Right lung (tissue), 5 donors: ENCODE measurements around the gene PRKRIP1. TPM values are rescaled to one million over a fixed set of nuclear protein-coding genes. Genes with fewer than 3 reads are reported as not detected.
"Not testable (repeated sequence)": the region's sequence is repeated elsewhere in the genome, so short reads cannot be mapped to it uniquely, and the experiment has no call there.

Experiments used
- DNase-seq, 2 donors: peaks; one replicate each; pipeline ENCODE4 v3.0.0-alpha.2; 2013
- polyA plus RNA-seq, 5 donors: library from polyadenylated mRNA; unstranded; fragments of 120-200 nt; gene quantifications; one replicate each; pipeline versions ENCODE4 v1.2.1 to v1.2.3, GENCODE V29; 2013; ENCODE audit warnings: inconsistent platforms in 1 of 5, low replicate concordance in 1 of 5; ENCODE audit not compliant: insufficient read length in 5 of 5, insufficient read depth in 1 of 5

Gene PRKRIP1
- polyA plus RNA-seq, 5 donors, result 38.1 to 44.9 (median 42.2) TPM

- DNase-seq, result no peak
These were observed 59.4 kb downstream of the PRKRIP1 start for GRCh38 chr7:102455596-102455995.

GRCh38 chr7:102456327-102456726, 60.2 kb downstream of the PRKRIP1 start:
- no peak for DNase-seq

DNA sequence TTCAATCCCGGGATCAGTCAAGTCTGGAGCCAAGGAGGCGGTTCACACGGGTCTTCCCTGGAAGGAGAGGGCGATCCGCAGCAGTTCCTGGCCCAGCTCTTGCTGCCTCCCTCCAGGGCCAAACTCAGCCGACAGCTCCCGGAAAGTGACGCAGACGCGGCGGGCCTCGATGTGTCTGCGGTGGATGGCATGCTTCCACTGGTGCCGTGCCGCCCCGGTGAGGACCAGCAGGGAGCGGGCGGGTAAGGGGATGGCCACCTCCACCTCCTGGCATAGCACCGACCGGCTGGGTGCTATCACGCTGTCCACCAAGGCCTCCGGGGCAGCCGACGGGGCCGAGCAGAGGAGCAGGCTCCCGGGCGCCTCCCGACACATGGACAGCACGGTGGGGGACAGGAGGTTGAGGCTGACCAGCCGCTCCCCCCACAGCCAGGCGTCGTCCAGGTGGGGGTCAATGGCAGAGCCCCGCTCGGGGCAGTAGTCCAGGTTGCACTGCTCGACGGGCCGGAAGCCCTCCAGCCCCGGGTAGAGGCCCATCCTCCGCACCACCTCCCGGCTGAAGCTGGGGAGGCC, 61.3 kb downstream of the PRKRIP1 start:
- no peak for DNase-seq

GRCh38 chr7:102459221-102459844, 63.2 kb downstream of the PRKRIP1 start:
- no peak for DNase-seq

GRCh38 chr7:102460467-102460866, 64.3 kb downstream of the PRKRIP1 start:
- DNase-seq, result no peak

DNA sequence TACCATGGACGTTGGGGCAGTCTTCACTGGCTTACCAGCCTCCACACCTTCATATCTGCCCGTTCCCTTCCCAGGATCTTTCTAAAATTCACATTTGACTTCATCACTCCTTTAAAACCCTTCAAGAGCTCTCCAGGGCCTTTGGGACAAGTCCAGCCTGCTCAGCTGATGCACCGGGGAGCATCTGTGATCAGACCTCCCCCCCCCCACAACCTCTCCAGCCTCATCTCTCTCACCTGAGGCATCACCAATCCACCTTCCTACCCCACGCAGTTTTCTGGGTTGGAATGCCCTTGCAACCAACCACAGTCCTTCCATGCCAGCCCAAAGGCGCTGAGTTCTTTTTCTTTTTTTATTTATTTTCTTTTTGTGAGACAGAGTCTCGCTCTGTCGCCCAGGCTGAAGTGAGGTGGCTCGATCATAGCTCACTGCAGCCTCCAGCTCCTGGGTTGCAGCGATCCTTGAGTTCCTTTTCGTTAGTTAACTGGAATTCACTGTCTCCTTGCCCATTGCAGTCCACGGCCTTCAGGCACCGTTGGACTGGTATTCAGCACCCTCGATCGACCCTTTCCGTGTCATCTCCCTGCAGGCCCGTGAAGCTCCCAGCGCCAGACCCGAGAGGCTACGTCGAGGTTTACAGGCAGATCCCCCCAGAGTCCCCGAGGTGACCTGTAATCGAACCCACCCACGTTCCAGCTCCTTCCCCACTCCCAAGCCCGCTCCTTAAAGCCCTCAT, 67.8 kb downstream of the PRKRIP1 start:
- DNase-seq, result no peak

GRCh38 chr7:102464577-102465280, 68.6 kb downstream of the PRKRIP1 start, which contains the start of the genes ALKBH4 and LRWD1:
Gene ALKBH4, minus strand, starts transcription at chr7:102464863. Its CDS starts 27 bp downstream, at chr7:102464836.
Gene LRWD1, plus strand, starts transcription at chr7:102464984. Its CDS starts 97 bp downstream, at chr7:102465081.
- peak; percentile 92 for DNase-seq

DNA sequence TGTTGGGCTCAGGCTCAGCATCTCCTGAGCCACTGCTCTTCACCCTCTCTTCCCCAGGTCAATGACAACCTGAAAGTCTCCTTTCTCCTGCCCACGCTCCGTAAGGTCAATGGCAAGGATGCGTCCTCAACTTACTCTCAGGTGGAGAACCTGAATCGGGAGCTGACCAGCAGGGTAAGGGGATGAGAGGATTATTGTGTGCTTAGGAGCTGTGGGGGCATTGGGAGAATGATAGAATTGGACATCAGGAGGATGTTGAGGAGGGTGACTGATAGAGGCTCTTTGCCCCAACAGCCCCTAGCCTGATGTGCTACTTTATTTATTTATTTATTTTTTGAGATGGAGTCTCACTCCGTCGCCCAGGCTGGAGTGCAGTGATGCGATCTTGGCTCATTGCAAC, 69.9 kb downstream of the PRKRIP1 start:
- DNase-seq, result no peak

DNA sequence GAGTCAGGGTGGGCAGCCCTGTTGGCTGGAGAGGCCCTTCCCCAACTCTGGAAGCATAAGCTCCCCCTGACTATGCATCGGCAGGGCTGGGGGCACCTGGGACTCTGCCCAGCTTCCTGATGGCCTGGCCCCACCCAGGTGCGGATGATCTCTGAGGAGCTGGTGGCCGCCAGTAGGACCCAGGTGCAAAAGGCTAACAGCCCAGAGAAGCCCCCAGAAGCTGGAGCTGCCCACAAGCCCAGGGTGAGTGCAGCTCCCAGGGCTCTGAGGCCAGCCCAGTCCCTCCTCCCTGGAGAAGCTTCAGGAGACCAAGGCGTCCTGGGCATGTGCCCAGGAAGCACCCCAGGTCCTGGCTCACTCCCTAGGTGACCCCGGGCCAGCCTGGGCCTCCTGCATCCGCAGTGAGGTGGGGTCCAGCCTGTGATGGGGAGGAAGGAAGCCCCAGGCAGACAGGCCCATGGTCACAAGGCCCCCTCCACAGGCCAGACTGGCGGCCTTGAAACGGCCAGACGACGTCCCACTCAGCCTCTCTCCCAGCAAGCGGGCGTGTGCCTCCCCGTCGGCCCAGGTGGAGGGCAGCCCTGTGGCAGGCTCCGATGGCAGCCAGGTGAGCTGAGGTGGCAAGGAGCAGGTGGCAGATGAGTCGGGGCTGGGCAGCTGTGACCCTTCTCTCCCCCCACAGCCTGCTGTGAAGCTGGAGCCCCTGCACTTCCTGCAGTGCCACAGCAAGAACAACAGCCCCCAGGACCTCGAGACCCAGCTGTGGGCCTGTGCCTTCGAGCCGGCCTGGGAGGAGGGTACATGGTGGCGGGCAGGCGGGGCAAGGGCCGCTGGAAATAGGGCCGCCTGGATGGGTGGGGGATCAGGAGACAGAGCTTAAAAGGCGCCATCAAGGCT, 71.7 kb downstream of the PRKRIP1 start:
- DNase-seq, result no peak

GRCh38 chr7:102468478-102469350, 72.6 kb downstream of the PRKRIP1 start:
- DNase-seq, result no peak

- no peak for DNase-seq
These were observed 73.3 kb downstream of the PRKRIP1 start for GRCh38 chr7:102469351-102469971.

DNA sequence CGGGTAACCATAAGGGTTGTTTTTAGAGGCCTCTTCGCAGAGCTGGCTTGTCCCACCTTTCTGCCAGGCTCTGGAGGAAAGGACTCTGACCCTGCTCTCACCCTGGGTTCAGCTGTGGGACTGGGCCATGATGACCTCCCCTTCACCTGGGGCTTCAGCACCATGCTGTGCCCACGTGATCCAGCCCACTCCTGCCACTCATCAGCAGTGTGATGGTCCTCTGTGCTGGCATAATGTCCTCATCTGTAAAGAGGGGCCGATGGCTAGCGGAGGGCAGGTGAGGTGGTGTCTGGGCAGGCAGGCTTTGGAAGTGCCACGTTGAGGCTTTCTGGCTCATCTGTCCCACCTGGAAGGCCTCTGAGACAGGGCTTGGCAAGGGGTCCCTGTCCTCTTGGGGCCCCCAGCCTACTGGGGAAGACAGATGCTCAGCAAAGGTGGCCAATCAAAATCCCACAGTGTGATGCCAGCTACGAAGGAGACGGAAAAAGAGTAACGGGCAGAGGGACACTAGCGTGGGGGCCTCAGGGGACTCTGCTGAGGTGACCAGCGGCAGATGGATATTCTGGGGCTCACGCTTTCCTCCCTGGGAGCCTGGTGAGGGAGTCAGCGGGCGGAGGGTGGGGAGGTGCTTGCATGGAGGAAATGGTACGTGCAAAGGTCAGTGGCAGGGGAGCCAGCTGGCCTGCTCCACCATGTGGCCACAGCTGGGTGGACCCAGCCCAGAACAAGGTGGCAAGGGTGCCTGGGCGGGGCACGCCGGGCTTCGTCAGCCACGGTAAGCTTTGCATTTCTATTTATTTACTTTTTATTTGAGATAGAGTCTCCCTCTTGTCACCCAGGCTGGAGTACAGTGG, 74.0 kb downstream of the PRKRIP1 start:
- DNase-seq, result no peak

- DNase-seq, result no peak
These were observed 75.6 kb downstream of the PRKRIP1 start for GRCh38 chr7:102471791-102472125.

DNA sequence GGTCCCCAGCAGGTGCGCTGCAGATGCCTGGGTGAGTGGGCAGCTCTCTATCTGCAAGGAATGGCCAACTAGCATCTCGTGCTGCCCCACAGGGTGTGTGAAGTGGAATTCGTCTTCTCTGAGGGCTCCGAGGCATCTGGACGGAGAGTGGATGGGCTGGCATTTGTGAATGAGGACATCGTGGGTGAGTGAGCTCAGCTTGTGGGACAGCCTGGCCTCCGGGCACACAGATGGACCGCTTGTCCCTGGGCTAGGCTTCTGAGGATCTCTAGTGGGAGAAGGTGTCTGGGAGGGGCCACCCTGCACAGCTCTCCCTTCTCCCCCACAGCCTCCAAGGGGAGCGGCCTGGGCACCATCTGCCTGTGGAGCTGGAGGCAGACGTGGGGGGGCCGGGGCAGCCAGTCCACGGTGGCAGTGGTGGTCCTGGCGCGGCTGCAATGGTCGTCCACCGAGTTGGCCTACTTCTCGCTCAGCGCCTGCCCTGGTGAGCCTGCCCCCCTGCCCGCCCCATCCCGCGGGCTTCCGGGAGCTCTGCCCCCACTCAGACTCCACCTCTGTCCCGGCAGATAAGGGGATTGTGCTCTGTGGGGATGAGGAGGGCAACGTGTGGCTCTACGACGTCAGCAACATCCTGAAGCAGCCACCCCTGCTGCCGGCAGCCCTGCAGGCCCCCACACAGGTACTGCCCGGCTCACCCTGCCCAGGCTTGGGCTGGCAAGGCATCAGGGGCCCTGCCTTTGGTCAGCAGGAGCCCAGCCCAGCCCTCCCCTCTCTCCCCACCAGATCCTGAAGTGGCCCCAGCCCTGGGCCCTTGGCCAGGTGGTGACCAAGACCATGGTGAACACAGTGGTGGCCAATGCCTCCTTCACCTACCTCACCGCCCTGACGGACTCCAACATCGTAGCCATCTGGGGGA, 76.2 kb downstream of the PRKRIP1 start:
- no peak for DNase-seq

DNA sequence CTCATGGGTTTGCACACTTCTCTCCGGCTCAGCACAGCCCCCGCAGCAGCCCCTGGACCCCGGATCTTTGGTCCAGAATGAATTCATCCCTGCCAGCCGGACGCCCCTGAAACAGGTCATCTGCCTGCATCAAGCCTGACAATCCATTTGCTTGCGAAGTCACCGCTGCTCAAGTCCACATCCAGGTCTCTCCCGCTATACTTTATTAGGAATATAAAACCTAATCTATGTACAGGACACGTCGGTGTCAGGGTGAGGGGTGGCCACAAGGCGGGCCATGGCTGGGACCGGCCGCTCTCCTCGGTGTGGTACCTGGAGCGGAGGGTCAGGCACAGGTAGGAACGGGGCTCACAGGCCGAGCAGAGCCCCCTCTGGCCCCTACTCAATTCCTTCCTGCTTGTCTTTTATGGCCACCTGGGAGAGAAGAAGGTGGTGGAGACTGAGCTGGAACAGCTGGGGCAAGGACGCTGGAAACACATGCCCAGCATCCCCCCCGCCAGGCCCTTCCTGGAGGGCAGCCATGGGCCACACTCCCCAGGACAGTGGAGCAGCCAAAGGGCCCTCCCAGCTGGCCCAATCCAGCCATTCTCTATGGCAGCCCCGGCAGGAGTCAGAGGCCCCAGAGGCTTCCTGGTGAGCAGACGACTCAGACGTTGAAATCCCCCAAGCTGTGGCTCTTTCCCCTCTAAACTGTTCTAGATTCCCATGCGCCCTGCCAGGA, 77.3 kb downstream of the PRKRIP1 start:
- no peak for DNase-seq

DNA sequence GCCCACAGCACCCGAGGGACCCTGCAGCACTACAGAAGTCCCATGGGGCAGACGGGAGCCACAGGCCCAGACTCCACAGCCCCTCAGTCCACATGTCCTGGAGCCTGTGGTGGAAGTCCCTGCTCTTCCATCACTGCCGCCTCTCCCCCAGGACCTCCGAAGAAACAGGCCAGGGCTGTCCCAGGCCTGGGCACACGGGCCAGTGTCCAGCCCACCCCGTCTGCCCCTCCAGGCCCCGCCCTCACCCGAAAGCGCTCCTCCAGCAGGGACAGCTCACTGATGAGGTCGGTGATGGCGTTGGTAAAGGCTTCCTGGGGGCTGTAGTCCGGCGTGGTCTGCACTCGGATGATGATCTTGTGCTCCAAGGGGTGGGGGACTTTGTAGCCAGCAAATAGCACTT, 78.0 kb downstream of the PRKRIP1 start:
- not testable (repeated sequence) for DNase-seq
